Endothelial cell of umbilical vein (primary cell): ENCODE results near the gene RHEX.

Experiments used
- CTCF ChIP-seq, 2 donors: IDR thresholded peaks; 1 replicate in 1 of 2; 2 replicates in 1 of 2; pipeline ENCODE4 v1.5.1; 2011; ENCODE audit warnings: low read length in 2 of 2, mild to moderate bottlenecking in 2 of 2, moderate library complexity in 2 of 2, control low read depth in 1 of 2, inconsistent platforms in 1 of 2, low read depth in 1 of 2; ENCODE audit not compliant: insufficient read depth in 1 of 2; ENCODE audit errors: extremely low read depth in 1 of 2
- JUN ChIP-seq: IDR thresholded peaks from 2 replicates; pipeline ENCODE4 v1.6.1; 2011; ENCODE audit warnings: borderline replicate concordance, low read depth; ENCODE audit not compliant: insufficient read length, insufficient read depth
- MAX ChIP-seq: IDR thresholded peaks from 2 replicates; pipeline ENCODE4 v1.6.1; 2011; ENCODE audit not compliant: insufficient read depth, insufficient read length
- MYC ChIP-seq: IDR thresholded peaks from one replicate; pipeline ENCODE4 v1.6.1; 2011; ENCODE audit warnings: mild to moderate bottlenecking, low read depth, low read length
- POLR2AphosphoS5 ChIP-seq: IDR thresholded peaks from 2 replicates; pipeline ENCODE4 v1.6.1; 2012; ENCODE audit warnings: low read depth, mild to moderate bottlenecking, control low read depth, low read length, moderate library complexity; ENCODE audit not compliant: insufficient read depth

- no peak for TF ChIP-seq CTCF (IDR thresholded peaks at IDR 0.05; ENCODE audit: extremely low read depth in 1 of 2, insufficient read depth in 1 of 2, low read depth in 1 of 2, low read length in 2 of 2)
- no peak for TF ChIP-seq MAX
- TF ChIP-seq JUN = no peak
- no peak for TF ChIP-seq MYC
- no peak for TF ChIP-seq POLR2AphosphoS5
These were observed 72.4 kb downstream of the RHEX start for GRCh38 chr1:206125346-206125745.
